NCI-H82 (cell line): ENCODE measurements around the gene EIF3L.

Source experiments
- DNase-seq: peaks from one replicate; lab custom pipeline; 2025; lab: John Stamatoyannopoulos, UW

The EIF3L gene

GRCh38 chr22:37905534-37906363, 56.5 kb downstream of the EIF3L start, which contains the start of gene MICALL1:
MICALL1 (plus strand) TSS chr22:37906297; CDS start chr22:37906423, 126 bp downstream.
- peak; percentile 61 for DNase-seq

- no peak for DNase-seq
These were observed 57.3 kb downstream of the EIF3L start for GRCh38 chr22:37906364-37907008.

- DNase-seq: no peak
These were observed 58.1 kb downstream of the EIF3L start for GRCh38 chr22:37907036-37907954.

GRCh38 chr22:37909766-37910165, 60.5 kb downstream of the EIF3L start:
- no peak for DNase-seq

- no peak for DNase-seq
These were observed 61.9 kb downstream of the EIF3L start for GRCh38 chr22:37910890-37911672.

GRCh38 chr22:37911697-37912096, 62.5 kb downstream of the EIF3L start:
- DNase-seq: no peak

- DNase-seq: no peak
These were observed 63.0 kb downstream of the EIF3L start for GRCh38 chr22:37912171-37912570.

GRCh38 chr22:37913233-37913721, 64.1 kb downstream of the EIF3L start:
- DNase-seq: no peak

GRCh38 chr22:37916311-37916710, 67.1 kb downstream of the EIF3L start:
- no peak for DNase-seq

GRCh38 chr22:37917874-37918548, 68.8 kb downstream of the EIF3L start:
- no peak for DNase-seq

- DNase-seq: no peak
These were observed 69.5 kb downstream of the EIF3L start for GRCh38 chr22:37918580-37919270.

GRCh38 chr22:37920126-37920525, 70.9 kb downstream of the EIF3L start:
- no peak for DNase-seq

- DNase-seq: no peak
These were observed 73.0 kb downstream of the EIF3L start for GRCh38 chr22:37922191-37922590.

- DNase-seq: no peak
These were observed 74.7 kb downstream of the EIF3L start for GRCh38 chr22:37923927-37924326.

GRCh38 chr22:37924386-37925065, 75.3 kb downstream of the EIF3L start:
- no peak for DNase-seq

- no peak for DNase-seq
These were observed 76.1 kb downstream of the EIF3L start for GRCh38 chr22:37925330-37925729.

GRCh38 chr22:37925767-37926166, 76.5 kb downstream of the EIF3L start:
- DNase-seq: no peak

GRCh38 chr22:37926358-37926757, 77.1 kb downstream of the EIF3L start:
- no peak for DNase-seq
